Cardiac atrium fibroblast (primary cell): ENCODE measurements around the gene IL1RAPL1. TPM values are rescaled to one million over a fixed set of nuclear protein-coding genes. Genes with fewer than 3 reads are reported as not detected.

Experiments used
- total RNA-seq: library from RNA; depleted of rRNA; stranded (reverse); fragments of >200 nt; gene quantifications from 2 replicates; pipeline ENCODE4 v1.2.3, GENCODE V29; 2015

IL1RAPL1 gene
- total RNA-seq = 0.18 TPM in 1 of 2 replicates, not detected in the other

DNA sequence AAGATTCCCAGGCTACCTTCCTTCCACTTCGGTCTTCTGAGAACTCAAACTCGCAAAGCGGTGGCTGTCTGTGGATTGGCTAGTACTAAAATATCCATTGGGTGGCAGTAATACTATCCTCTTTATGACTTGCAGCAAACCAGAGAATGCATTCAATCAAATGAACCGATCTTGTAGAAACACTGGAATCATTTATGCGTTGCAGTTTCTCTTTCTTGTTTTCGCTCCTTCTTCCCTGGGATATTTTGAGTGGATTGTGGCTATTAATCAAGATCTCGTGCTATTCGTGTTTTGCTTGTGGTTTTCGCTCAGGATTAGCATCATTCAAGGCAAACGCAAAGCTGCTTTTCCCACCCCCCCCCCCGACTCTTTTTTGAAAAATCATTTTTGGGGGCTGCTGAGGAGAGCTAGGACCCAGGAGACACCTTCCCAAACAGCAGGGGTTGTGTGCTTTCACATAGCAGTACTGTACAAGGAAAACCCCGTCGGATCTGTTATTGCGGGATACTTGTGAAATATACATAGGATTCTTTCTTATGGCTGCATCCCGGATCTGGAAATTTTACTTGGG, at the start of gene IL1RAPL1:
Gene IL1RAPL1 (plus strand): TSS at position 466 of the 571 bp plus-strand sequence.

